GM23248 (cell line): ENCODE results near the gene C20orf202. TPM values are rescaled to one million over a fixed set of nuclear protein-coding genes. Genes with fewer than 3 reads are reported as not detected.
A peak's percentile ranks its signal among the peaks of the same experiment; 100 is the strongest.
"Not testable (repeated sequence)": the region's sequence is repeated elsewhere in the genome, so short reads cannot be mapped to it uniquely, and the experiment has no call there.

Experiments
- DNase-seq: peaks from one replicate; pipeline ENCODE4 v3.0.0-alpha.2; 2015
- H2AFZ ChIP-seq: fragments of 200-600 bp; sonication (generic); 2 replicates; pipeline ENCODE4 v1.6.1; 2016; ENCODE audit warnings: antibody characterized with exemption
- H3F3A ChIP-seq: fragments of 200-600 bp; sonication (generic); 2 replicates; pipeline ENCODE4 v1.6.1; 2016; ENCODE audit warnings: mild to moderate bottlenecking, antibody characterized with exemption, mixed run types; ENCODE audit not compliant: insufficient read depth
- H3K27ac ChIP-seq: fragments of 200-600 bp; sonication (generic); 2 replicates; pipeline ENCODE4 v1.5.1; 2016; ENCODE audit warnings: mild to moderate bottlenecking
- H3K27me3 ChIP-seq: fragments of 200-600 bp; sonication (generic); replicated peaks from 2 replicates; pipeline ENCODE4 v1.6.1; 2016; ENCODE audit warnings: mild to moderate bottlenecking; ENCODE audit not compliant: insufficient read depth
- H3K36me3 ChIP-seq: fragments of 200-600 bp; sonication (generic); 2 replicates; pipeline ENCODE4 v1.6.1; 2016; ENCODE audit warnings: low read depth, mild to moderate bottlenecking
- H3K4me1 ChIP-seq: fragments of 200-600 bp; sonication (generic); 2 replicates; pipeline ENCODE4 v1.6.1; 2016; ENCODE audit warnings: mild to moderate bottlenecking; ENCODE audit not compliant: insufficient read depth
- H3K4me2 ChIP-seq: fragments of 200-600 bp; sonication (generic); one replicate; pipeline ENCODE4 v1.6.1; 2016; ENCODE audit warnings: mild to moderate bottlenecking; ENCODE audit not compliant: unreplicated experiment
- H3K4me3 ChIP-seq: fragments of 200-600 bp; sonication (generic); 2 replicates; pipeline ENCODE4 v1.5.1; 2016; ENCODE audit warnings: mild to moderate bottlenecking
- H3K79me2 ChIP-seq: fragments of 200-600 bp; sonication (generic); 2 replicates; pipeline ENCODE4 v1.6.1; 2016; ENCODE audit warnings: mild to moderate bottlenecking; ENCODE audit not compliant: insufficient read depth
- H3K9ac ChIP-seq: fragments of 200-600 bp; sonication (generic); 2 replicates; pipeline ENCODE4 v1.6.1; 2016; ENCODE audit warnings: mild to moderate bottlenecking
- H3K9me2 ChIP-seq: fragments of 200-600 bp; sonication (generic); 2 replicates; pipeline ENCODE4 v1.6.1; 2016; ENCODE audit warnings: mixed run types, mild to moderate bottlenecking, moderate library complexity; ENCODE audit not compliant: insufficient read depth
- H3K9me3 ChIP-seq: fragments of 200-600 bp; sonication (generic); one replicate; pipeline ENCODE4 v1.6.1; 2017; ENCODE audit warnings: low read depth
- H4K20me1 ChIP-seq: fragments of 200-600 bp; sonication (generic); 2 replicates; pipeline ENCODE4 v1.6.0; 2016; ENCODE audit not compliant: insufficient read depth
- EZH2 ChIP-seq: fragments of 200-600 bp; sonication (generic); IDR thresholded peaks from 2 replicates; pipeline ENCODE4 v1.6.1; 2018; ENCODE audit warnings: antibody characterized with exemption, mild to moderate bottlenecking; ENCODE audit not compliant: insufficient read depth, poor library complexity, severe bottlenecking
- EZH2phosphoT487 ChIP-seq: fragments of 200-600 bp; sonication (generic); IDR thresholded peaks from 2 replicates; pipeline ENCODE4 v1.6.1; 2018; ENCODE audit warnings: antibody characterized with exemption, moderate library complexity, mild to moderate bottlenecking, low read depth; ENCODE audit not compliant: insufficient read depth
- WGBS, 2 experiments: methylation state at CpG; one replicate each; pipeline ENCODE4 v1.1.6; 2015 to 2017; ENCODE audit warnings: low lambda C conversion rate in 2 of 2, low coverage in 1 of 2; ENCODE audit errors: missing lambda C conversion rate in 2 of 2; 5-methylcytosine and 5-hydroxymethylcytosine counted together
- in situ Hi-C: fragments of 300-500 bp; cut with MboI; formaldehyde crosslinking; loops from 2 replicates; pipeline ENCODE4 v1.15.0; 2020
- polyA plus RNA-seq: library from polyadenylated mRNA; unstranded; fragments of >200 nt; fragmentation: Nextera tagmentation; extraction: Ambion mirVana; gene quantifications from 2 replicates; pipeline ENCODE4 v1.2.1, GENCODE V29; 2016
- total RNA-seq: library from RNA; depleted of rRNA; stranded (reverse); fragments of >200 nt; shearing (Covaris generic); gene quantifications from 2 replicates; pipeline ENCODE4 v1.2.3, GENCODE V29; 2014

The C20orf202 gene
- total and polyA plus RNA-seq, 2 experiments from 2014 or later, result not detected

DNA sequence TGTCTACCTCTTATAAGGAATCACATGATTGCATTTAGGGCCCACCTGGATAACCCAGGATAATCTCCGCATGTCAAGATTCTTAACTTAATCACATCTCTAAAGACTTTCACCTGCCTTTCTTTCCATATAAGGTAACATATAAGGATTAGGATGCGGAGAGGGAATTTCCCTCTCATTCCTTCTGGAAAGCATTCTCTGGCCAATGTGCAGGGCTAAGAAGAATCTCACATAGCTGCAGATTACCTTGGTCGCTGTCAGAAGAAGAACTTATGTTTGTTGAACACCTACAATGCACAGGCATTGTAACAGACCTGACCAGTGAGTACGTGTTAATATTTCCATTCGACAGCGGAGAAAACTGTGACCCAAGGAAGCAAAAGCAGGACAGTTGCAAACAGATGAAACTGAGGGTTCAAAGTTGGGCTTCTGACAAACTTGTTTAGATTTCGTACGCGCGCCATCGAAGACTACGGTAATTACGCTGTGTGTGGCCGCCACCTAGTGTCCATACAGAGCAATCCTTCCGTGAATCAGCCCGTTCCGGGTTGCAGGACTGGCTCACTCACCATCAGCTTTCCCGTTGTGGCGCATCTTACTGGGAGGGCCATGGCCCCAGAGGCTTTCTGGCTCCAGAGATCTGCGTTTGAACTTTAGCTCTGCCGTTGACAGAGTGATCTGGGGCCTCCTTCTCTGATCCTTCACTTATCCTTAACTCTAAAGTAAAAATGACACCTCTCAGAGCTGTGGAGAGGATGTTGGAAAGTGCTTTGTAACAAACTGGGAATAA, 9.5 kb downstream of the C20orf202 start:
- H2AFZ ChIP-seq, result peak overlapping the region; percentile 74
- in situ Hi-C loops, result loop anchor here (25.0 kb wide), 1 partner anchor 401 kb away; no protein-coding TSS in a partner anchor
- TF ChIP-seq EZH2 (no peak), EZH2phosphoT487 (no peak)

GRCh38 chr20:1214838-1215261, 11.6 kb downstream of the C20orf202 start:
- Histone ChIP-seq H4K20me1 (no peaks in the 10 kb centered on the region), H3F3A (no peaks in the 10 kb centered on the region), H3K36me3 (no peaks in the 10 kb centered on the region), H3K9me2 (no peaks in the 10 kb centered on the region), H3K9me3 (no peaks in the 10 kb centered on the region), H3K27me3 (peaks cover 2% of the 10 kb centered on the region; the same call in 1 of the 2 replicates), H3K4me1 (no peaks in the 10 kb centered on the region), H2AFZ (no peak overlapping the region), H3K27ac (no peak overlapping the region), H3K4me2 (no peak overlapping the region), H3K79me2 (no peaks in the 10 kb centered on the region), H3K9ac (no peak overlapping the region), H3K4me3 (no peak overlapping the region)
- in situ Hi-C loops, result loop anchor here (25.0 kb wide), 1 partner anchor 403 kb away; no protein-coding TSS in a partner anchor
- no peak for TF ChIP-seq EZH2phosphoT487
- no peak for TF ChIP-seq EZH2
- 54 to 66% methylated on average over 4 of the region's 4 CpGs for WGBS, 2 experiments
- no peak for DNase-seq

More for the DNA sequence above, 9.5 kb downstream of the C20orf202 start:
- H3K4me1 ChIP-seq, result no peaks in the 10 kb centered on the region
- H3K4me3 ChIP-seq, result peak overlapping the region; percentile 39; the same call in 1 of the 2 replicates
- WGBS, 2 experiments, result 11% methylated on average over 21 of the region's 21 CpGs
- peaks cover 17% of the 10 kb centered on the region; the same call in 1 of the 2 replicates for H3K27me3 ChIP-seq
- H3K4me2 ChIP-seq, result peak overlapping the region; percentile 71
- peak; percentile 92 for DNase-seq
- no peaks in the 10 kb centered on the region for H3K36me3 ChIP-seq
- H3K79me2 ChIP-seq, result no peaks in the 10 kb centered on the region
- no peak overlapping the region for H3K9ac ChIP-seq
- no peak overlapping the region for H3K27ac ChIP-seq
- no peaks in the 10 kb centered on the region for H3K9me3 ChIP-seq
- no peaks in the 10 kb centered on the region for H3F3A ChIP-seq
- no peaks in the 10 kb centered on the region for H3K9me2 ChIP-seq
- no peaks in the 10 kb centered on the region for H4K20me1 ChIP-seq

GRCh38 chr20:1215386-1216170, 12.3 kb downstream of the C20orf202 start:
- H3K79me2 ChIP-seq, result no peaks in the 10 kb centered on the region
- H3K4me1 ChIP-seq, result no peaks in the 10 kb centered on the region
- DNase-seq, result no peak
- H3K27me3 ChIP-seq, result no peaks in the 10 kb centered on the region; the same call in 1 of the 2 replicates
- H3K9ac ChIP-seq, result no peak overlapping the region
- H3K27ac ChIP-seq, result no peak overlapping the region
- TF ChIP-seq EZH2phosphoT487, result no peak
- TF ChIP-seq EZH2, result no peak
- H4K20me1 ChIP-seq, result no peaks in the 10 kb centered on the region
- H2AFZ ChIP-seq, result no peak overlapping the region
- 65 to 67% methylated on average over 11 of the region's 11 CpGs for WGBS, 2 experiments
- H3F3A ChIP-seq, result no peaks in the 10 kb centered on the region
- H3K4me2 ChIP-seq, result no peak overlapping the region
- H3K9me3 ChIP-seq, result no peaks in the 10 kb centered on the region
- in situ Hi-C loops, result loop anchor here (25.0 kb wide), 1 partner anchor 403 kb away; no protein-coding TSS in a partner anchor
- H3K9me2 ChIP-seq, result no peaks in the 10 kb centered on the region
- no peaks in the 10 kb centered on the region for H3K36me3 ChIP-seq
- no peak overlapping the region for H3K4me3 ChIP-seq

GRCh38 chr20:1216527-1217427, 13.5 kb downstream of the C20orf202 start:
- H4K20me1 ChIP-seq, H3K4me2 ChIP-seq, H3K27ac ChIP-seq, H3K4me3 ChIP-seq, H3K4me1 ChIP-seq, H3K9me3 ChIP-seq, H3F3A ChIP-seq, H3K27me3 ChIP-seq, DNase-seq, H3K79me2 ChIP-seq, H3K36me3 ChIP-seq, H2AFZ ChIP-seq, H3K9ac ChIP-seq, H3K9me2 ChIP-seq: not testable (repeated sequence)
- in situ Hi-C loops, result loop anchor here (25.0 kb wide), 1 partner anchor 404 kb away; no protein-coding TSS in a partner anchor
- 61% methylated on average over 19 of the region's 19 CpGs for WGBS, 2 experiments

- not testable (repeated sequence) for H3F3A ChIP-seq, DNase-seq, H3K9me2 ChIP-seq, H3K9me3 ChIP-seq, H3K27me3 ChIP-seq, H3K27ac ChIP-seq, H3K4me2 ChIP-seq, H2AFZ ChIP-seq, H4K20me1 ChIP-seq, H3K79me2 ChIP-seq, H3K9ac ChIP-seq, H3K36me3 ChIP-seq, H3K4me3 ChIP-seq, H3K4me1 ChIP-seq
- in situ Hi-C loops, result loop anchor here (25.0 kb wide), 1 partner anchor 410 kb away; no protein-coding TSS in a partner anchor
- WGBS, 2 experiments, result 42 to 55% methylated on average over 3 to 4 of the region's 4 CpGs
Observed at GRCh38 chr20:1222750-1223149, 19.5 kb downstream of the C20orf202 start.
